Measurements from ENCODE around the gene PROZ. TPM values are rescaled to one million over a fixed set of nuclear protein-coding genes. Genes with fewer than 3 reads are reported as not detected.
"Not testable (repeated sequence)": the region's sequence is repeated elsewhere in the genome, so short reads cannot be mapped to it uniquely, and the experiment has no call there.

The PROZ gene
- total and polyA plus RNA-seq, 7 experiments from 2014 or later: 0.24 TPM; not detected in 6

GRCh38 chr13:113157206-113157928 lies 1.1 kb upstream of the PROZ start:
- no peak for ATAC-seq
- peaks cover 0 to 24% (median 0%) of the 10 kb centered on the region in 5 donors for H3K36me3 Mint-ChIP-seq
- no peaks in the 10 kb centered on the region for H3K36me3 ChIP-seq (ENCODE audit: control insufficient read depth in 2 of 3, insufficient read depth in 3 of 3, low read length in 3 of 3)
- H3K27me3 ChIP-seq (ENCODE audit: control insufficient read depth in 2 of 2, insufficient read depth in 2 of 2, low read length in 2 of 2): no peaks in the 10 kb centered on the region
- no peak overlapping the region for H3K27ac ChIP-seq (ENCODE audit: low read depth, low read length)
- ChIA-PET POLR2A (interaction anchor here (1.0 to 1.1 kb wide), 2 partner anchors 22 to 52 kb away, joined by 3 to 7 read pairs; partner anchors contain the start of genes CUL4A and PCID2), CTCF (interaction anchor here (0.6 kb wide), 1 partner anchor 130 kb away, joined by 3 read pairs; no protein-coding TSS in a partner anchor)
- H3K4me1 Mint-ChIP-seq: peaks cover 11 to 34% (median 30%) of the 10 kb centered on the region in 7 donors
- H3K27me3 Mint-ChIP-seq: peaks cover 0 to 16% (median 0%) of the 10 kb centered on the region in 5 donors
- H3K27ac Mint-ChIP-seq: peak overlapping the region in 2 of 9 donors; percentile 57 to 82
- no peak for DNase-seq
- no peak overlapping the region for H3K4me3 Mint-ChIP-seq
- H3K9me3 ChIP-seq (ENCODE audit: control insufficient read depth in 2 of 3, low read length in 3 of 3): no peaks in the 10 kb centered on the region
- intact Hi-C loops (cut with micrococcal nuclease): no loop called here
- peaks cover 19 to 20% of the 10 kb centered on the region in 2 donors for H3K4me1 ChIP-seq (ENCODE audit: control insufficient read depth in 2 of 2, insufficient read depth in 2 of 2, low read length in 2 of 2)
- H3K9me3 Mint-ChIP-seq: peaks cover 0 to 17% (median 4%) of the 10 kb centered on the region in 11 donors
- H3K4me3 ChIP-seq (ENCODE audit: low read length): no peak overlapping the region

DNA sequence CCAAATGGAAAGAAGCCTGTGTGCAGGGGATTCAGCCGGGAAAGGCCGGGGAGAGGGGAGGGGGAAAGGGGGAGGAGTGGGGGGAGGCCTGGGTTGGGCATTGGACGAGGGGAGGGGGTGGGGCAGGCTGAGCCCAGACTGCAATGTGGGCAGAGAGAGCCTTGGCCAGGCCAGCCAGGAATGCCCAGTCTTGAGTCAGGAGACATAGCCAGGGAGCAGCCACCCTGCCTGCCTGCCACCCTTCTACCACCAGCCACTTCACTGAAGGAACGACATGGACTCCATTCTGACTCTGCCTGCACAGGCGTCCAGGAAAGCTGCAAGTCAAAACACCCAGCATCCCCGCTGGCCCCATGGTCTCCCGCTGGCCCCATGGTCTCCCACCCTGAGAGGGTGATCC lies 498 bp downstream of the PROZ start:
- ChIA-PET CTCF (no interaction called here), POLR2A (interaction anchor here (0.6 kb wide), 1 partner anchor 231 kb away, joined by 4 read pairs; no protein-coding TSS in a partner anchor)
- H3K27me3 Mint-ChIP-seq: peaks cover 0 to 10% (median 0%) of the 10 kb centered on the region in 5 donors

GRCh38 chr13:113159701-113160100 lies 1.3 kb downstream of the PROZ start:
- intact Hi-C loops (cut with micrococcal nuclease): no loop called here
- peak overlapping the region in 1 of 10 donors; percentile 39 for H3K4me3 Mint-ChIP-seq
- CTCF ChIA-PET: no interaction called here

More for the DNA sequence above, 498 bp downstream of the PROZ start:
- no peak overlapping the region for H3K27ac Mint-ChIP-seq
- Histone ChIP-seq H3K27me3 (ENCODE audit: control insufficient read depth in 2 of 2, insufficient read depth in 2 of 2, low read length in 2 of 2) (no peaks in the 10 kb centered on the region), H3K27ac (ENCODE audit: low read depth, low read length) (no peak overlapping the region), H3K36me3 (ENCODE audit: control insufficient read depth in 2 of 3, insufficient read depth in 3 of 3, low read length in 3 of 3) (no peaks in the 10 kb centered on the region), H3K9me3 (ENCODE audit: control insufficient read depth in 2 of 3, low read length in 3 of 3) (no peaks in the 10 kb centered on the region), H3K4me3 (ENCODE audit: low read length) (no peak overlapping the region), H3K4me1 (ENCODE audit: control insufficient read depth in 2 of 2, insufficient read depth in 2 of 2, low read length in 2 of 2) (peaks cover 8% of the 10 kb centered on the region in 2 donors)
- peaks cover 5 to 38% (median 31%) of the 10 kb centered on the region in 7 donors for H3K4me1 Mint-ChIP-seq
- peaks cover 0 to 20% (median 4%) of the 10 kb centered on the region in 11 donors for H3K9me3 Mint-ChIP-seq
- no peak overlapping the region for H3K4me3 Mint-ChIP-seq
- no peak for DNase-seq
- no peak for ATAC-seq
- intact Hi-C loops (cut with micrococcal nuclease): no loop called here
- peaks cover 0 to 20% (median 0%) of the 10 kb centered on the region in 5 donors for H3K36me3 Mint-ChIP-seq

GRCh38 chr13:113160983-113161382 lies 2.5 kb downstream of the PROZ start:
- DNase-seq (no peak), ATAC-seq (no peak)
- Histone ChIP-seq H3K4me3 (ENCODE audit: low read length) (no peak overlapping the region), H3K4me1 (ENCODE audit: control insufficient read depth in 2 of 2, insufficient read depth in 2 of 2, low read length in 2 of 2) (peaks cover 8% of the 10 kb centered on the region in 2 donors), H3K27me3 (ENCODE audit: control insufficient read depth in 2 of 2, insufficient read depth in 2 of 2, low read length in 2 of 2) (no peaks in the 10 kb centered on the region), H3K9me3 (ENCODE audit: control insufficient read depth in 2 of 3, low read length in 3 of 3) (no peaks in the 10 kb centered on the region), H3K27ac (ENCODE audit: low read depth, low read length) (peak overlapping the region; percentile 29), H3K36me3 (ENCODE audit: control insufficient read depth in 2 of 3, insufficient read depth in 3 of 3, low read length in 3 of 3) (no peaks in the 10 kb centered on the region)
- Mint-ChIP-seq H3K9me3 (peaks cover 0 to 10% (median 0%) of the 10 kb centered on the region in 11 donors), H3K27ac (peak overlapping the region in 4 of 9 donors; percentile 4 to 75 (median 44)), H3K36me3 (peaks cover 0 to 12% (median 0%) of the 10 kb centered on the region in 5 donors), H3K27me3 (peaks cover 0 to 4% (median 0%) of the 10 kb centered on the region in 5 donors), H3K4me1 (peaks cover 5 to 43% (median 29%) of the 10 kb centered on the region in 7 donors), H3K4me3 (peak overlapping the region in 6 of 10 donors; percentile 8 to 88 (median 48))
- ChIA-PET CTCF (interaction anchor here (0.6 kb wide), 1 partner anchor 195 kb away, joined by 3 read pairs; no protein-coding TSS in a partner anchor), POLR2A (no interaction called here)
- intact Hi-C loops (cut with micrococcal nuclease): no loop called here

More at GRCh38 chr13:113159701-113160100, 1.3 kb downstream of the PROZ start:
- no peak for DNase-seq
- no peak for ATAC-seq
- Histone ChIP-seq H3K4me3 (ENCODE audit: low read length) (no peak overlapping the region), H3K9me3 (ENCODE audit: control insufficient read depth in 2 of 3, low read length in 3 of 3) (no peaks in the 10 kb centered on the region), H3K4me1 (ENCODE audit: control insufficient read depth in 2 of 2, insufficient read depth in 2 of 2, low read length in 2 of 2) (peaks cover 8% of the 10 kb centered on the region in 2 donors), H3K27me3 (ENCODE audit: control insufficient read depth in 2 of 2, insufficient read depth in 2 of 2, low read length in 2 of 2) (no peaks in the 10 kb centered on the region), H3K36me3 (ENCODE audit: control insufficient read depth in 2 of 3, insufficient read depth in 3 of 3, low read length in 3 of 3) (no peaks in the 10 kb centered on the region), H3K27ac (ENCODE audit: low read depth, low read length) (no peak overlapping the region)
- POLR2A ChIA-PET: interaction anchor here (0.6 kb wide), 1 partner anchor 230 kb away, joined by 4 read pairs; no protein-coding TSS in a partner anchor
- Mint-ChIP-seq H3K9me3 (peaks cover 0 to 20% (median 4%) of the 10 kb centered on the region in 11 donors), H3K27me3 (peaks cover 0 to 10% (median 0%) of the 10 kb centered on the region in 5 donors), H3K36me3 (peaks cover 0 to 20% (median 0%) of the 10 kb centered on the region in 5 donors), H3K27ac (peak overlapping the region in 3 of 9 donors; percentile 11 to 56 (median 38)), H3K4me1 (peaks cover 5 to 38% (median 34%) of the 10 kb centered on the region in 7 donors)

GRCh38 chr13:113161433-113161832 lies 3.0 kb downstream of the PROZ start:
- no peak for ATAC-seq
- peaks cover 0 to 4% (median 0%) of the 10 kb centered on the region in 5 donors for H3K27me3 Mint-ChIP-seq

GRCh38 chr13:113161975-113162374 lies 3.5 kb downstream of the PROZ start:
- intact Hi-C loops (cut with micrococcal nuclease); H3K27me3 ChIP-seq (ENCODE audit: control insufficient read depth in 2 of 2, insufficient read depth in 2 of 2, low read length in 2 of 2); POLR2A ChIA-PET; H3K9me3 Mint-ChIP-seq; H3K9me3 ChIP-seq (ENCODE audit: control insufficient read depth in 2 of 3, low read length in 3 of 3); CTCF ChIA-PET; H3K4me1 ChIP-seq (ENCODE audit: control insufficient read depth in 2 of 2, insufficient read depth in 2 of 2, low read length in 2 of 2); H3K27ac ChIP-seq (ENCODE audit: low read depth, low read length); ATAC-seq; H3K27ac Mint-ChIP-seq; H3K4me3 Mint-ChIP-seq; H3K36me3 ChIP-seq (ENCODE audit: control insufficient read depth in 2 of 3, insufficient read depth in 3 of 3, low read length in 3 of 3); H3K36me3 Mint-ChIP-seq; H3K27me3 Mint-ChIP-seq; H3K4me3 ChIP-seq (ENCODE audit: low read length): not testable (repeated sequence)
- DNase-seq: peak in 1 of 9 donors; percentile 18
- H3K4me1 Mint-ChIP-seq: peaks cover 5 to 43% (median 34%) of the 10 kb centered on the region in 7 donors

More at GRCh38 chr13:113161433-113161832, 3.0 kb downstream of the PROZ start:
- ChIA-PET POLR2A (no interaction called here), CTCF (no interaction called here)
- DNase-seq: no peak
- Histone ChIP-seq H3K4me1 (ENCODE audit: control insufficient read depth in 2 of 2, insufficient read depth in 2 of 2, low read length in 2 of 2) (peaks cover 8% of the 10 kb centered on the region in 2 donors), H3K27me3 (ENCODE audit: control insufficient read depth in 2 of 2, insufficient read depth in 2 of 2, low read length in 2 of 2) (no peaks in the 10 kb centered on the region), H3K27ac (ENCODE audit: low read depth, low read length) (peak overlapping the region; percentile 29), H3K36me3 (ENCODE audit: control insufficient read depth in 2 of 3, insufficient read depth in 3 of 3, low read length in 3 of 3) (no peaks in the 10 kb centered on the region), H3K4me3 (ENCODE audit: low read length) (no peak overlapping the region), H3K9me3 (ENCODE audit: control insufficient read depth in 2 of 3, low read length in 3 of 3) (no peaks in the 10 kb centered on the region)
- intact Hi-C loops (cut with micrococcal nuclease): no loop called here
- H3K9me3 Mint-ChIP-seq: peaks cover 0 to 7% (median 0%) of the 10 kb centered on the region in 11 donors
- H3K36me3 Mint-ChIP-seq: peaks cover 0 to 10% (median 0%) of the 10 kb centered on the region in 5 donors
- peak overlapping the region in 5 of 9 donors; percentile 4 to 75 (median 51) for H3K27ac Mint-ChIP-seq
- peak overlapping the region in 6 of 10 donors; percentile 8 to 88 (median 48) for H3K4me3 Mint-ChIP-seq
- peaks cover 5 to 43% (median 34%) of the 10 kb centered on the region in 7 donors for H3K4me1 Mint-ChIP-seq

All from naive thymus-derived CD4-positive, alpha-beta T cell (primary cell).